Activated naive CD4-positive, alpha-beta T cell treated with anti-CD3 and anti-CD28 coated beads, Interleukin-2, amount 10 ng/mL, durations not matched to agents 7 days and 5 days (primary cell): Measurements from ENCODE around the gene PIGX.

Experiments used
- CTCF ChIA-PET: fragments of 350-600 bp; sonication (Branson Sonifier 250); formaldehyde crosslinking; loops from one replicate; lab custom pipeline; 2021; ENCODE audit warnings: antibody characterized with exemption; lab: Charles Lee
- DNase-seq: peaks from one replicate; pipeline ENCODE4 v3.0.0-alpha.2; 2020
- H3K27ac Mint-ChIP-seq: one replicate; pipeline ENCODE4 v1.8.0; 2021; ENCODE audit warnings: mild to moderate bottlenecking, moderate library complexity, mixed read lengths
- H3K27me3 Mint-ChIP-seq: one replicate; pipeline ENCODE4 v1.8.0; 2021; ENCODE audit warnings: mild to moderate bottlenecking, mixed read lengths
- H3K36me3 Mint-ChIP-seq: one replicate; pipeline ENCODE4 v1.8.0; 2021; ENCODE audit warnings: mixed read lengths
- H3K4me1 Mint-ChIP-seq: one replicate; pipeline ENCODE4 v1.8.0; 2021; ENCODE audit warnings: mixed read lengths
- H3K4me3 Mint-ChIP-seq: one replicate; pipeline ENCODE4 v1.8.0; 2021; ENCODE audit warnings: mild to moderate bottlenecking, moderate library complexity, mixed read lengths
- H3K9me3 Mint-ChIP-seq: one replicate; pipeline ENCODE4 v1.8.0; 2021; ENCODE audit warnings: mixed read lengths

The PIGX gene

DNA sequence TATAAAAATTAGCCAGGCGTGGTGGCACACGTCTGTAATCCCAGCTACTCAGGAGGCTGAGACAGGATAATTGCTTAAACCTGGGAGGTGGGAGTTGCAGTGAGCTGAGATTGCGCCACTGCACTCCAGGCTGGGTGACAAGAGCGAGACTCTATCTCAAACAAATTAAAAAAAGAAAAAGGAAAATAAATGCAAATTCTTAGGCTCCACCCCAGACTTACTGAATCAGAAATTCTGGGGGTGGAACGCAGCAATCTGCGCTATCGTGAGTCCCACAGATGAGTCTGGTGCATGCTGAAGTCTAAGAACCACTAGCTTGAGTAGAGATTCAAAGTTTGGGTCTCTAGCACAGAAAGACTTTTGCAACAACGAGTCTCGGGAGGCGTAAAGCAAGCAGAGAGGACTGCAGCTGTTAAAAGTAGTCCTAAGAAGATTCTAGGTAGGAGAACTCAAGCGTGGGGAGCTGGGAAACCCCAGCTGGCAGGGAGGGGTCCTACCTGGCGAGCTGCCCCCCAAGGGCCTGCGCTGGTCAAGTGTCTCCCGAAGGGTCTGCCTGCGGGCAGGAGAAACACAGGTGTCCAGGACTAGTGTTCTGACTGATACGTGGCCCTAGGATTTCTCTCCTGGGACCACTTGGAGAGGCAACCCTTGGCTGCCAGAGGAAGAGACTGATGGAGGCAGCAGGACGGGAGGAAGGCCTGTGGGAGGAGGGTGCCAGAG is 22.1 kb upstream of the PIGX start:
- no peak overlapping the region for H3K4me3 Mint-ChIP-seq
- H3K9me3 Mint-ChIP-seq = no peaks in the 10 kb centered on the region
- CTCF ChIA-PET = interaction anchor here (1.0 to 2.0 kb wide), 4 partner anchors 80 to 252 kb away, joined by 3 to 7 read pairs (median 4); no protein-coding TSS in a partner anchor
- no peak overlapping the region for H3K27ac Mint-ChIP-seq
- no peaks in the 10 kb centered on the region for H3K36me3 Mint-ChIP-seq
- peaks cover 8% of the 10 kb centered on the region for H3K4me1 Mint-ChIP-seq
- no peak for DNase-seq
- peaks cover 15% of the 10 kb centered on the region for H3K27me3 Mint-ChIP-seq

DNA sequence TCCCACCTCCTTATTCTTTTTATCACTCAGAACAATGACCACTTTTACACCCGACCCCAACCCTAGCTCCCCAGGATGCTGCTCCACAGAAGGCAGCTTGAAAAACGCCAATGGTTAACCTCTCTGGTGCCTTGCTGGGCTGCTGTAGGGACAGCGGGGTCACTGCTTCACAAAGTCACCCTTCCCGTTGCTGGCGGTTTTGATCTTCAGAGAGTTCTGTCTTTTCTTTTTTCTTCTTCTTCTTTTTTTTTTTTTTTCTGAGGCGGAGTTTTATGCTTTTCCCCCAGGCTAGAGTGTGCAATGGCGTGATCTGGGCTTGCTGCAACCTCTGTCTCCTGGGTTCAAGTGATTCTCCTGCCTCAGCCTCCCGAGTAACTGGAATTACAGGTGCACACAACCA is 20.8 kb upstream of the PIGX start:
- no peak overlapping the region for H3K4me3 Mint-ChIP-seq
- peaks cover 15% of the 10 kb centered on the region for H3K27me3 Mint-ChIP-seq
- no peak for DNase-seq
- H3K27ac Mint-ChIP-seq = no peak overlapping the region
- no peaks in the 10 kb centered on the region for H3K9me3 Mint-ChIP-seq
- CTCF ChIA-PET = interaction anchor here (3.6 kb wide), 1 partner anchor 83 kb away, joined by 19 read pairs; no protein-coding TSS in a partner anchor
- H3K4me1 Mint-ChIP-seq = peaks cover 8% of the 10 kb centered on the region
- no peaks in the 10 kb centered on the region for H3K36me3 Mint-ChIP-seq

- CTCF ChIA-PET = interaction anchor here (0.8 to 3.6 kb wide), 3 partner anchors 13 to 160 kb away, joined by 3 to 19 read pairs (median 5); no protein-coding TSS in a partner anchor
- Mint-ChIP-seq H3K4me3 (no peak overlapping the region), H3K36me3 (no peaks in the 10 kb centered on the region), H3K9me3 (no peaks in the 10 kb centered on the region), H3K4me1 (peaks cover 8% of the 10 kb centered on the region), H3K27me3 (peaks cover 15% of the 10 kb centered on the region), H3K27ac (peak overlapping the region; percentile 14)
- no peak for DNase-seq
Observed at GRCh38 chr3:196694202-196694638, 18.0 kb upstream of the PIGX start.

DNA sequence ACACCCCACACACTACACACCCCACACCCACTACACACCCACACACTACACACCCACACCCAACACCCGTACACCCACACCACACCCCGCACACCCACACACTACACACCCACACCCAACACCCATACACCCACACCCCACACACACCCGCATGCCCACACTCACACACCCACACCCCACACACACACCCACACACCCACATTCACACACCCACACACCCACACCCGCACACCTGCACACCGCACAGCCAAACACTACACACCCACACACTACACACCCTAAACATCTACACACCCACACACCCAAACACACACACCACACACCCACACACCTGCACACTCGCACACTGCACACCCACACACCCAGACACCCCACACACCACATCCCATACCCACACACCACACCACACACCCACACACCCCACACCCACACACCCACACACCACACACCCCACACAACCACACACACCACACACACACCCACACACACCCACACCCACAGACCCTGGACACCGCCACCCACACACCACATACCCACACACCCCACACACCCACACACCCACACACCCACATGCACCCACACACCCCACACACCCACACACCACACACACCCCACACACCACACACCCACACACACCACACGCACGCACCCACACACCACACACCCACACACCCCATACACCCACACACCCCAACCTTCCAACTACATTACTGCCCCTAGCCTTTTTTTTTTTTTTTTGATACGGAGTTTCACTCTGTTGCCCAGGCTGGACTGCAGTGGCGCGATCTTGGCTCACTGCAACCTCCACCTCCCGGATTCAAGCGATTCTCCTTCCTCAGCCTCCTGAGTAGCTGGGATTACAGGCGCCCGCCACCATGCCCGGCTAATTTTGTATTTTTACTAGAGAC is 17.0 kb upstream of the PIGX start:
- CTCF ChIA-PET = no interaction called here

GRCh38 chr3:196695849-196696226 is 16.3 kb upstream of the PIGX start:
- CTCF ChIA-PET = no interaction called here
- DNase-seq = no peak
- H3K27ac Mint-ChIP-seq = no peak overlapping the region
- no peaks in the 10 kb centered on the region for H3K36me3 Mint-ChIP-seq
- H3K9me3 Mint-ChIP-seq = no peaks in the 10 kb centered on the region
- no peak overlapping the region for H3K4me3 Mint-ChIP-seq
- peaks cover 8% of the 10 kb centered on the region for H3K4me1 Mint-ChIP-seq
- H3K27me3 Mint-ChIP-seq = peaks cover 10% of the 10 kb centered on the region

More for the DNA sequence above, 17.0 kb upstream of the PIGX start:
- Mint-ChIP-seq H3K27ac (no peak overlapping the region), H3K4me1 (peaks cover 8% of the 10 kb centered on the region), H3K9me3 (no peaks in the 10 kb centered on the region), H3K36me3 (no peaks in the 10 kb centered on the region), H3K4me3 (no peak overlapping the region), H3K27me3 (peaks cover 14% of the 10 kb centered on the region)
- no peak for DNase-seq

DNA sequence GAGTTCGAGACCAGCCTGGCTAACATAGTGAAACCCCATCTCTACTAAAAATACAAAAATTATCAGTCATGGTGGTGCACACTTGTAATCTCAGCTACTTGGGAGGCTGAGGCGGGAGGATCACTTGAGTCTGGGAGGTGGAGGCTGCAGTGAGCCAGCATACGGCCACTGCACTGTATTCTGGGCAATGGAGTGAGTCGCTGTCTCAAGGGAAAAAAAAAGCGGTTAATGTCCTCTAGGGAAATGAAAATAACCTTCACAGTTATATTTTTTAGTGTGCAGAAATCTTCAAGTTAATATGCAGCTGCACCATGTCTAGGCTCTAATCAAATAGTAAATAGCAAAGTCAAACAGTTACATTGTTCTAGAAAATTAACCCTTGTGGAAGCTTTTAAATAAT is 14.9 kb upstream of the PIGX start:
- Mint-ChIP-seq H3K9me3 (no peaks in the 10 kb centered on the region), H3K36me3 (no peaks in the 10 kb centered on the region), H3K27ac (no peak overlapping the region), H3K27me3 (no peaks in the 10 kb centered on the region), H3K4me3 (no peak overlapping the region), H3K4me1 (peaks cover 8% of the 10 kb centered on the region)
- CTCF ChIA-PET = interaction anchor here (1.5 kb wide), 1 partner anchor 10 kb away, joined by 4 read pairs; no protein-coding TSS in a partner anchor
- no peak for DNase-seq

GRCh38 chr3:196699749-196700148 is 12.4 kb upstream of the PIGX start:
- Mint-ChIP-seq H3K36me3 (no peaks in the 10 kb centered on the region), H3K4me1 (peaks cover 6% of the 10 kb centered on the region), H3K27me3 (no peaks in the 10 kb centered on the region), H3K9me3 (no peaks in the 10 kb centered on the region), H3K27ac (peak overlapping the region; percentile 50), H3K4me3 (no peak overlapping the region)
- DNase-seq = no peak
- CTCF ChIA-PET = interaction anchor here (0.8 kb wide), 1 partner anchor 162 kb away, joined by 3 read pairs; no protein-coding TSS in a partner anchor

GRCh38 chr3:196700801-196701200 is 11.4 kb upstream of the PIGX start:
- no peak for DNase-seq
- Mint-ChIP-seq H3K27ac (no peak overlapping the region), H3K27me3 (no peaks in the 10 kb centered on the region), H3K36me3 (no peaks in the 10 kb centered on the region), H3K9me3 (no peaks in the 10 kb centered on the region), H3K4me3 (no peak overlapping the region), H3K4me1 (peaks cover 3% of the 10 kb centered on the region)
- CTCF ChIA-PET = no interaction called here

DNA sequence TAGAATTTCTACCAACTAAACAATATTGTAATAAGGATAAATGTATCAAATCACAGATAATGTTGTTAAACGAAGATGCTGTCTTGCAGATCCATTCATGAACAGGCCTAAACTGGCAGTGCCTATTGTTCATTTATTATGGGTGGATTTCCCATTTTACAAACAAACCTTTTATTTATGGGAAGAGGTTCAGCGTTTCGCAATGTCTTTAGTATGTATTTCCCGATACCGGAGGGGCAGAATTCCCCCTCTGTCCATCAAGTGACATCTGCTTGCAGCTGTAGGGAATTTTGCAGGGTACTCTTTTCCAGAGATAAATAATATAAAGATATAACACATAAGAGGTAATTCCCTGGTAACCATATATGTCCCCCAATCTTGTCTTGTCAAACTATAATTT is 5.8 kb upstream of the PIGX start:
- Mint-ChIP-seq H3K36me3 (peaks cover 9% of the 10 kb centered on the region), H3K4me1 (peaks cover 14% of the 10 kb centered on the region), H3K27me3 (no peaks in the 10 kb centered on the region), H3K27ac (no peak overlapping the region), H3K9me3 (no peaks in the 10 kb centered on the region), H3K4me3 (no peak overlapping the region)
- CTCF ChIA-PET = no interaction called here
- no peak for DNase-seq

DNA sequence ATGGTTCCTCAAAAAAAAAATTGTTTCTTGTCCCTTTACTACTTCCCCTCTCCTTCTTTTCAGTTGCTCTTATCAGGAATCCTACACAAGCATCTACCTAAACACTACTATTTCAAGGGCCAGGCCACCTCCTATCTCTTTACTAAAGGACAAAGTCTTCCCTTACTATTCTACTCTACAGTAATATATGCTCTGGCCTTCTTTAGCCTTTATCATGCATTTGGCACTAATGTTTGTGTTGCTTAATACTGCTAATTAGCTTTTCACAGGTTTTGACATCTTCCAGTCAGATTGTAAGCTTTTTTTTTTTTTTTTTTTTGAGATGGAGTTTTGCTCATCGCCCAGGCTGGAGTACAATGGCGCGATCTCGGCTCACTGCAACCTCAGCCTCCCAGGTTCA is 5.4 kb upstream of the PIGX start:
- Mint-ChIP-seq H3K4me3 (no peak overlapping the region), H3K36me3 (peaks cover 9% of the 10 kb centered on the region), H3K9me3 (no peaks in the 10 kb centered on the region), H3K27me3 (no peaks in the 10 kb centered on the region), H3K4me1 (peaks cover 18% of the 10 kb centered on the region), H3K27ac (no peak overlapping the region)
- no peak for DNase-seq
- CTCF ChIA-PET = interaction anchor here (1.5 kb wide), 1 partner anchor 13 kb away, joined by 5 read pairs; no protein-coding TSS in a partner anchor

DNA sequence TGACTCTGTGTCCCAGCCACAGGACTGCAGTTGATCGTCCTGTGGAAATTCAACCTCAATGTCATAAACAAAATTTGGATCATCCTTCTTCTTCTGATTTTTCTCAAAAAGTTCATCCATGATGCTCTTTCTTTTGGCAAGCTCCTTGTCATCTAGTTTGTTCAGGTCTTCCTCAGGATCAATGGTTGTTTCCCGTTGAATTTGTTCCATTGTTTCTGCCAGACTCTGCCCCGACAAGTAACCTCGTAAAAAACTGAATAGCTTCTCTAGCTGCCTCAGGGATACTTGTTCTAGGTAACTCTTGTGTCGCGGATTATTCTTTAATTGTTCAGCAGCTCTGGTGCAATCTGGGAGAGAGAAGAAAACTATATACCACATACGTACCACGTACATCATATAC is 4.6 kb upstream of the PIGX start:
- CTCF ChIA-PET = interaction anchor here (0.9 to 1.5 kb wide), 2 partner anchors 14 to 98 kb away, joined by 3 to 5 read pairs; no protein-coding TSS in a partner anchor
- no peak overlapping the region for H3K27ac Mint-ChIP-seq
- no peak for DNase-seq
- H3K4me3 Mint-ChIP-seq = no peak overlapping the region
- no peaks in the 10 kb centered on the region for H3K9me3 Mint-ChIP-seq
- no peaks in the 10 kb centered on the region for H3K27me3 Mint-ChIP-seq
- H3K4me1 Mint-ChIP-seq = peaks cover 20% of the 10 kb centered on the region
- H3K36me3 Mint-ChIP-seq = peaks cover 9% of the 10 kb centered on the region

- Mint-ChIP-seq H3K36me3 (peaks cover 12% of the 10 kb centered on the region), H3K9me3 (no peaks in the 10 kb centered on the region), H3K4me3 (no peak overlapping the region), H3K4me1 (peaks cover 27% of the 10 kb centered on the region), H3K27ac (no peak overlapping the region), H3K27me3 (no peaks in the 10 kb centered on the region)
- CTCF ChIA-PET = no interaction called here
- DNase-seq = no peak
Observed at GRCh38 chr3:196708467-196708866, 3.7 kb upstream of the PIGX start.

DNA sequence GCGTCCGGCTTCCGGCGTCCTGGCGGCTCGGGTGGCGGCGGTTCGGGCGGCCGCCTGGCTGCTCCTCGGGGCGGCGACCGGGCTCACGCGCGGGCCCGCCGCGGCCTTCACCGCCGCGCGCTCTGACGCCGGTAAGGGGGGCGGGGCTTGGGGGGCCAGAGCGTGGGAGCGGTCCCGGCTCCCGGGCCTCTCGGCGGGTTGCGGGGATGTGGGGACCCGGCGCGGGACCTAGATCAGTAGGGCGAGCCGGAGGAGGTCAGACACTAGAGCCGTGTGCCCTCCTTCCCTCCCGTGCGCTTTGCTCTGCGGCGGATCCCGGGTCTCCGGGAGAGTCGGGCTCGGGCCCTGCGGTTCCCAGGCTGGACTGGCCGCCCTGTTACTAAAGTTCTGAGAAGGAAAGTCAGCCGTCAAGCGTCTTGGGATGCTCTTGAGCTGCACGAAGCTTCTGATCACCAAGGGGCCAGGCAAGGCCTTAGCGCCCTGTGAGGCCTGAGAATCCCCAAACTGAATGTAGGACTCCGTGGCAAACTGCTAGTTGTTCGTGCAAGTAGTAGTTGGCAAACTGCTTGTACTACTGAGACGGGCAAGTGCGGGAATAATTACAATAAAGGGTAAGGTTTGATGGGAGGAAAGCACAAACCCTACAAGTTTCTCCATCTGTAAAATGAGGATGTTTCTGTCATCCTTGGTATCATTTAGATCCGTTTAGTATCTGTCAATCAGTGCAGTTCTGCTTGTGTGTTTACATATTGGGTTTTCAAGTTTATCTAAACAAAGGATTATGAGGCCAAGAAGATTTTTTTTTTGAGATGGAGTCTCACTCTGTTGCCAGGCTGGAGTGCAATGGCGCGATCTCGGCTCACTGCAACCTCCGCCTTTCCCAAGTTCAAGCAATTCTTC is 587 bp downstream of the PIGX start:
- CTCF ChIA-PET = interaction anchor here (0.9 to 1.7 kb wide), 2 partner anchors 103 to 229 kb away, joined by 3 read pairs; no protein-coding TSS in a partner anchor
- peaks cover 9% of the 10 kb centered on the region for H3K36me3 Mint-ChIP-seq
- peak; percentile 78 for DNase-seq

More for the DNA sequence above, 587 bp downstream of the PIGX start:
- peak overlapping the region; percentile 92 for H3K27ac Mint-ChIP-seq
- H3K27me3 Mint-ChIP-seq = no peaks in the 10 kb centered on the region
- peaks cover 40% of the 10 kb centered on the region for H3K4me1 Mint-ChIP-seq
- H3K4me3 Mint-ChIP-seq = peak overlapping the region; percentile 86
- H3K9me3 Mint-ChIP-seq = no peaks in the 10 kb centered on the region
